Hematopoietic multipotent progenitor cell treated with erythropoietin and hydrocortisone succinate and interleukin-3 and kit ligand, for 6 days (in vitro differentiated cells): ENCODE results near the gene TMEM141.
"Not testable (repeated sequence)": the region's sequence is repeated elsewhere in the genome, so short reads cannot be mapped to it uniquely, and the experiment has no call there.

Experiments
- DNase-seq: peaks from one replicate; pipeline ENCODE4 v3.0.0-alpha.2; 2015

The TMEM141 gene

GRCh38 chr9:136774416-136775045, 16.6 kb upstream of the TMEM141 start:
- DNase-seq = no peak

GRCh38 chr9:136775191-136775590, 16.0 kb upstream of the TMEM141 start:
- no peak for DNase-seq

GRCh38 chr9:136776947-136777346, 14.2 kb upstream of the TMEM141 start:
- no peak for DNase-seq

DNA sequence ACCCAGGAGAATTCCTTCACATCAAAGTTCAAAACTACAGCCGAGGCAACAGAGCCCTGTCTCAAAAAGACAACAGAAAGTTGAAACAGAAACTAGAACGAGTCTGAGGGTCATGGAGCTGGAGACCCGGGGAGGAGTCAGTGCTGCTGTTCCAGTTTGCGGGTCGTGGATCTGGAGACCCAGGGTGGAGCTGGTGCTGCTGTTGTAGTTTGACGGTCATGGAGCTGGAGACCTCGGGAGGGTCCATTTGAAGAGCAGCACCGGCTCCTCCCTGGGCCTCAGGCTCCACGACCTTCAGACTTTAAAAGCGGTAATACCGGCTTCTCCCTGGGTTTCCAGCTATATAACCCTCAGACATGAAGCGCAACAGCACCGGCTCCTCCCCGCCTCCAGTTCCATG, 13.8 kb upstream of the TMEM141 start:
- DNase-seq = no peak

DNA sequence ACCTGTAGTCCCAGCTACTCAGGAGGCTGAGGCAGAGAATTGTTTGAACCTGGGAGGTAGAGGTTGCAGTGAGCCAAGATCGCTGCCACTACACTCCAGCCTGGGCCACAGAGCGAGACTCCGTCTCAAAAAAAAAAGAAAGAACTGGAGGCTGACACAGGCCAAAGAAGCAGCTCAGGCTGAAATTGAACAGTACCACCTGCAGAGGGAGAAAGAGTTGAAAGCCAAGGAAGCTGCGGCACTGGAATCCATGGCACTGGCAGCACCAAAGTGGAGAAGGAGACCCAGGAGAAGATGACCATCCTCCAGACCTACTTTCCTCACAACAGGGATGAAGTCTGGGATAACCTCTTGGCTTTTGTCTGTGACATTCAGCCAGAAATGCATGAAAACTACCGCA, 11.3 kb upstream of the TMEM141 start:
- DNase-seq = no peak

GRCh38 chr9:136782452-136782851, 8.7 kb upstream of the TMEM141 start:
- DNase-seq = no peak

DNA sequence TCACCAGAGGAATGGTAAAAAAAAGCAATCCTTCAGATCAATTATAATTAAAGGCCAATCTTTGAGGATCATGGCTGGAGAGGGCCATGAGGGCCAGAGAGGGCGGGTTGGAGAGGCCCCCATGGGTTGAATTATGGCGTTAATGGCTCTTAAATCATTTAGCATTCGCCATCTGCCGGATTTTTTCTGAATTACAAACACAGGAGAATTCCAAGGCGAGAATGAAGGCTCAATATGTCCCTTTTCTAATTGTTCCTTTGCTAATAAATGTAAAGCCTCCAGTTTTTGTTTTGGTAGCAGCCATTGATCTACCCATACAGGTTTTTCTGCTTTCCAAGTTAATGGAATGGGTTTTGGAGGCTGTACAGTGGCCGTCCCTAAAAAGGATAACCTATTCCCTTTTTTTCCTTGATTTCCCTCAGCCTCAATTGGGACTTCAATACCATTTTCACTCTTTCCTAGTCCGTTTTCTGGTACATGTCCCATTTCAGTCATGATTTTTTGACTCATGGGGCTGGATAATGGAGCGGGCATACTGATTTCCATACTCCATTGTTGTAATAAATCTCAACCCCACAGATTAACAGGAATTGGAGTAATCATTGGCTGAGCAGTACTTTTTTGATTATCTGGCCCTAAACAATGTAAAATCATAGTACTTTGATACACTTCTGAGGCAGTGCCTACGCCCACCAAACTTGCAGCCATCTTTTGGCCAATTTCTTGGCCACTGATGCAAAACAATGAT, 6.7 kb upstream of the TMEM141 start:
- DNase-seq = peak; percentile 84

GRCh38 chr9:136784997-136785361, 6.2 kb upstream of the TMEM141 start:
- peak; percentile 87 for DNase-seq

DNA sequence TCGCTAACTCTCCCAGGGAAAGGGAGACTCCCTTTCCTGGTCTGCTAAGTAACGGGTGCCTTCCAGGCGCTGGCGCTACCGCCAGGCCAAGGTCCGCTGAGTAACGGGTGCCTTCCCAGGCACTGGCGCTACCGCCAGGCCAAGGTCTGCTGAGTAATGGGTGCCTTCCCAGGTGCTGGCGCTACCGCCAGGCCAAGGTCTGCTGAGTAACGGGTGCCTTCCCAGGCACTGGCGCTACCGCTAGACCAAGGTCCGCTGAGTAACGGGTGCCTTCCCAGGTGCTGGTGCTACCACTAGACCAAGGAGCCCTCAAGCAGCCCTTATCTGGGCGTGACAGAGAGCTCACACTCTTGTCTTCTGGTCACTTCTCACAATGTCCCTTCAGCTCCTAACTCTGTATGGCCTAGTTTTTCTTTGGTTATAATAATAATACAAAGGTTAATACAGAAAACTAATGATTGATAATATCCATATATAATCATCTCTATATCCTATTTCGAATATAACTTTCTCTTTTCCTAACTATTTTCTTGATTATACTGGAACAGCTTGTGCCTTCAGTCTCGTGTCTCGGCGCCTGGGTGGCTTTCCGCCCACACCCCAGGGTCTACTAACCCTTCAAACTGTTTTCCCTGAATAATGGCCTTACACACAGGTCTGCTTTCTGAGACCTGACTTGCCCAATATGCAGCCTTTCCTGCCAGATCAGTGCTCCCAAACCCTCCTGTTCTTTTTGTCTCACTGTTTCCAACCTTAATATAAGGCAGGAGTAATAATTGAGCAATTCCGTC, 5.4 kb upstream of the TMEM141 start:
- peak; percentile 63 for DNase-seq

DNA sequence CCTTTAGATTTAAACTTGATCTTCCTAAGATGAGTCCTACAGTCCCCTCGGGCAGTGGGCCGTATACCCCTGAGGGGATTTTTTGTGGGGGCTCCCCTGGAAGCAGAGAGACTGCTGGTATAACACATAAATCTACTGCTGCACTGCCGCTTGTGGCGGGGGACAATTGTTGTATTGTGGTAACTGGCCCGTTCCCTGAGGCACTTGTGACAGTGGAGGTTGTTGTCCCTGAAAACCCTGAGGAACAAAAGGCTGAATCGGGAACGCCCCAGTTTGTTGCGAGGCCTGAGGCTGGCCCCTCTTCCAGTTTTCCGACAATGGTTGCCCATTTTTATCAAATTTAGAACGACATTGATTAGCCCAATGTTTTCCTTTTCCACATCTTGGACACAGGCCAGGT, 4.7 kb upstream of the TMEM141 start:
- no peak for DNase-seq

- DNase-seq = not testable (repeated sequence)
Measured at GRCh38 chr9:136786983-136787382, 4.2 kb upstream of the TMEM141 start.

DNA sequence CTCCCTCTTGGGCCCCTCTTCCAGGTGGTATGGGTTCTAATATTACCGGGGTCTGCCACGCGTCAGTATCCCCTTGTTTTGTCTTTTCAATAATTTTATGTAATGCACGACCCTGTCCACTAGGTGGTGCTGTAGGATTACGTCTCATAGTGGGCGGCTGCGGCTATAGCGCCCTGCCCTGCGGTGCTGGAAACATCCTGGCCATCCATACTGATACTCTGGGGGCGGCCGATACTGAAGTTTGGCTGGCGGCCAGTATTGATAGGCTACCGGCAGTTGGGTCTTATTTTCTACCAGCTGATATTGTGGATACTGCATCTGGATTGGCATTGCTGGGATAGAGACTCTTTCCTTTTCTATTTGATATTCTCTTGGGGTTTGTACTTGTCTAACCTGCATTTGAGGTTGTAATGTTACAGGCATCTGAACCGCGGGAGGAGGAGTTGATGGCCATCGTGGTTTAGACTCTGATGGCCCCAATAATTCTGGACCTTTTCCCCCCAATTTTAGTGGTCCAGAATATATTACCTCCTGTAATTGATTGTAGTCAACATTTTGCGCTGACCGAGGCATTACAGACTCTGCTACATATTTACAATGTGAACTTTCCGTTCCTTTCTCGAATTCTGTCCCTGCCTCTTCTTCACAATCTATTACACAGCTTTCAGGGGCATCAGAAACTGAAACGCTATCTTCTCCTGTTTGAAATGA, 3.3 kb upstream of the TMEM141 start:
- DNase-seq = peak; percentile 94

GRCh38 chr9:136788644-136789522, 2.3 kb upstream of the TMEM141 start:
- DNase-seq = peak; percentile 76

DNA sequence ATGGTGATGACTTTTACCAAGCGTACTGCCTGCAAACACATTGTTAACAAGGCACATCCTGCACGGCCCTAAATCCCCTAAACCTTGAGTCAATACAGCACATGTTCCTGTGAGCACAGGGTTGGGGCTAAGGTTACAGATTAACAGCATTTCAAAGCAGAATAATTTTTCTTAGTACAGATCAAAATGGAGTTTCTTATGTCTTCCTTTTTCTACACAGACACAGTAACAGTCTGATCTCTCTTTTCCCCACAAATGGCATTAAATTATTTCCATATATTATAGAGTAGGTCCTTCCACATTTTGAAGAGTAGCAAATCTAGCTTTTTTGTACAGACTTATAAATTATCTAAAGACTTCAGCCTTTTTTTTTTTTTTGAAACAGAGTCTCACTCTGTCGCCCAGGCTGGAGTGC, 1.6 kb upstream of the TMEM141 start:
- DNase-seq = no peak

- DNase-seq = peak; percentile 79
Measured at GRCh38 chr9:136791516-136792276, 552 bp downstream of the TMEM141 start.

GRCh38 chr9:136792321-136793085, 1.4 kb downstream of the TMEM141 start:
- peak; percentile 65 for DNase-seq

DNA sequence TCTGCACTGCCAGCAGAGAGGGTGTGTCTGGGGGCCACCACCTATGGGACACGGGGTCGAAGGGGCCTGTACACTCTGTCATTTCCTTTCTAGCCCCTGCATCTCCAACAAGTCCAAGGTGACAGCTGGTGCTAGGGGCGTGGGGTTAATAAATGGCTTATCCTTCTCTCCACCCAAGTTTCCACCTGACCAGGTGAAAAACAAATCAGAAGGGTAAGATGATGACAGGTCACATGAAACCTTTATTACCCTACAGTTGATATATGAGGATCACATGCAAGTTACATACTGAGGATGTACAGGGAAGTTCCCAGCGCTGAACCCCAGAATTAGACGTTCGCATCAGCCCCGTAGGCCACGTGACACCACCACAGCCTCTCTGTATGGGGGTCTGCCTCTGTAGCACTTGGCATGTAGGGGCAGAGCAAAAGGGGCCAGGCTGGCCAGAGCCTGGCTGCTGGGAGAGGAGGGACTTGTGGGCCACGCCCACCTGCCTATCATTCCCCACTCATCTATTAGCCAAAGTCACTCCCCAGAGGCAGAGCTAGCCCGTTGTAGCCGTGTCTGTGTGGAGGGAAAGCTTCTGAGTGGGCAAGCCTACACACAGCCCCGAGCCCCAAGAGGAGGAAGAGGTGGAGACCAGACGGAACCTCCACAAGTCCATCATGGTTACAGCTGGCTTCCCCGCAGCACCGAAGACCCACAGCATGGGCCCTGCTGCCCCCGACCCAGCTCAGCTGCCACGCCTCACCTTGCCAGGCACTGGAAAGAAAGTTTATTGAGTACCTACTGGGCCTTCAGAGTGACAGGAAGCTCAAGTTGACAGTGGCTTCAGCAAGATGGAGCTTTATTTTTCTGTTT, 2.2 kb downstream of the TMEM141 start:
- peak; percentile 85 for DNase-seq

DNA sequence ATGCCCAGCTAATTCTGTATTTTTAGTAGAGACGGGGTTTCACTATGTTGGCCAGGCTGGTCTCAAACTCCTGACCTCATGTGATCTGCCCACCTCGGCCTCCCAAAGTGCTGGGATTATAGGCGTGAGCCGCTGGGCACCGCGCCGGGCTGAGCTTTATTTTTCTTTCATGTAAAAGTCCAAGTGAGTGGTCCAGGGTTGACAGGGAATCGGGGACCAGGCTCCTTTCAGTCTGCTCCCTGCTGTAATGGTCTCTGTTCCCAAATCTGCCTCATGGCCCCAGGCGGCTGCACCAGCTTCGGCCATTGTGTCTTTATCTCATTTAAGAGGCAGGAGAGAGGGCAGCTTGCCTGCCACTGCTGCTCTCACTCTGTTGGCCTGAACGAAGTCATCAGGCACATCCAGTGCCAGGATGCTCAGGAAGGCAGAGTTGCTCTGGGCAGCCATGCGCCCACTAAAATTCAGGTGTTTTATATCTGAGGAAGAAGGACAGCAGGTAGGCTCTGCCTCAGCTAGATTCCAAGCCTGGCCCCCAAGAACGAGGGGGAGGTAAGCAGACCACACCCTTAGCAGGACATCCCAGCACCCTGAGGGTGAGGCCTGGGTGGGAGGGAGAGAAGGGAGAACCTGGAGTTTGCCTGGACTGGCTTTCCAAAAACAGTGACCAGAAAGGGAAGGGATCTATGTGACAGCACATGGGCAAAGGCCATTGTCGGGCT, 3.3 kb downstream of the TMEM141 start:
- no peak for DNase-seq

- DNase-seq = no peak
Measured at GRCh38 chr9:136795000-136795348, 3.8 kb downstream of the TMEM141 start.
